ENCODE measurements around the gene ADARB2.

The ADARB2 gene

DNA sequence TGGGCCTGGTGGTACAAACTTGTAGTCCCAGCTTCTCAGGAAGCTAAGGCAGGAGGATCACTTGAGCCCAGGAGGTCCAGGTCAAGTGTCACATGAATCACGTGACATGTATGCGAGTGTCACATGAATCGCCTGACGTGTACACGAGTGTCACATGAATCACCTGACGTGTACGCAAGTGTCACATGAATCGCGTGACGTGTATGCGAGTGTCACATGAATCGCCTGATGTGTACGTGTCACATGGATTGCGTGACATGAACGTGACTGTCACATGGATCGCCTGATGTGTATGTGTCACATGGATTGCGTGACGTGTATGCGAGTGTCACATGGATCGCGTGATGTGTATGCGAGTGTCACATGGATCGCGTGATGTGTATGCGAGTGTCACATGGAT is 9.5 kb upstream of the ADARB2 start:
- TF ChIP-seq GABPA (IDR thresholded peaks at IDR 0.05; ENCODE audit: low read depth) (no peak), POLR2AphosphoS5 (IDR thresholded peaks at IDR 0.05; ENCODE audit: low read depth) (no peak), SPI1 (IDR thresholded peaks at IDR 0.05; ENCODE audit: borderline replicate concordance, low read depth) (no peak)
- TF ChIP-seq, protein P1, sequence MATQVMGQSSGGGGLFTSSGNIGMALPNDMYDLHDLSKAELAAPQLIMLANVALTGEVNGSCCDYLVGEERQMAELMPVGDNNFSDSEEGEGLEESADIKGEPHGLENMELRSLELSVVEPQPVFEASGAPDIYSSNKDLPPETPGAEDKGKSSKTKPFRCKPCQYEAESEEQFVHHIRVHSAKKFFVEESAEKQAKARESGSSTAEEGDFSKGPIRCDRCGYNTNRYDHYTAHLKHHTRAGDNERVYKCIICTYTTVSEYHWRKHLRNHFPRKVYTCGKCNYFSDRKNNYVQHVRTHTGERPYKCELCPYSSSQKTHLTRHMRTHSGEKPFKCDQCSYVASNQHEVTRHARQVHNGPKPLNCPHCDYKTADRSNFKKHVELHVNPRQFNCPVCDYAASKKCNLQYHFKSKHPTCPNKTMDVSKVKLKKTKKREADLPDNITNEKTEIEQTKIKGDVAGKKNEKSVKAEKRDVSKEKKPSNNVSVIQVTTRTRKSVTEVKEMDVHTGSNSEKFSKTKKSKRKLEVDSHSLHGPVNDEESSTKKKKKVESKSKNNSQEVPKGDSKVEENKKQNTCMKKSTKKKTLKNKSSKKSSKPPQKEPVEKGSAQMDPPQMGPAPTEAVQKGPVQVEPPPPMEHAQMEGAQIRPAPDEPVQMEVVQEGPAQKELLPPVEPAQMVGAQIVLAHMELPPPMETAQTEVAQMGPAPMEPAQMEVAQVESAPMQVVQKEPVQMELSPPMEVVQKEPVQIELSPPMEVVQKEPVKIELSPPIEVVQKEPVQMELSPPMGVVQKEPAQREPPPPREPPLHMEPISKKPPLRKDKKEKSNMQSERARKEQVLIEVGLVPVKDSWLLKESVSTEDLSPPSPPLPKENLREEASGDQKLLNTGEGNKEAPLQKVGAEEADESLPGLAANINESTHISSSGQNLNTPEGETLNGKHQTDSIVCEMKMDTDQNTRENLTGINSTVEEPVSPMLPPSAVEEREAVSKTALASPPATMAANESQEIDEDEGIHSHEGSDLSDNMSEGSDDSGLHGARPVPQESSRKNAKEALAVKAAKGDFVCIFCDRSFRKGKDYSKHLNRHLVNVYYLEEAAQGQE (IDR thresholded peaks at IDR 0.05; ENCODE audit: insufficient replicate concordance, low read depth): no peak
- TF ChIP-seq, protein P2, sequence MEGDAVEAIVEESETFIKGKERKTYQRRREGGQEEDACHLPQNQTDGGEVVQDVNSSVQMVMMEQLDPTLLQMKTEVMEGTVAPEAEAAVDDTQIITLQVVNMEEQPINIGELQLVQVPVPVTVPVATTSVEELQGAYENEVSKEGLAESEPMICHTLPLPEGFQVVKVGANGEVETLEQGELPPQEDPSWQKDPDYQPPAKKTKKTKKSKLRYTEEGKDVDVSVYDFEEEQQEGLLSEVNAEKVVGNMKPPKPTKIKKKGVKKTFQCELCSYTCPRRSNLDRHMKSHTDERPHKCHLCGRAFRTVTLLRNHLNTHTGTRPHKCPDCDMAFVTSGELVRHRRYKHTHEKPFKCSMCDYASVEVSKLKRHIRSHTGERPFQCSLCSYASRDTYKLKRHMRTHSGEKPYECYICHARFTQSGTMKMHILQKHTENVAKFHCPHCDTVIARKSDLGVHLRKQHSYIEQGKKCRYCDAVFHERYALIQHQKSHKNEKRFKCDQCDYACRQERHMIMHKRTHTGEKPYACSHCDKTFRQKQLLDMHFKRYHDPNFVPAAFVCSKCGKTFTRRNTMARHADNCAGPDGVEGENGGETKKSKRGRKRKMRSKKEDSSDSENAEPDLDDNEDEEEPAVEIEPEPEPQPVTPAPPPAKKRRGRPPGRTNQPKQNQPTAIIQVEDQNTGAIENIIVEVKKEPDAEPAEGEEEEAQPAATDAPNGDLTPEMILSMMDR (IDR thresholded peaks at IDR 0.05; ENCODE audit: insufficient read depth, low read length): no peak
- no peaks in the 10 kb centered on the region for H3K27me3 ChIP-seq (ENCODE audit: insufficient read depth, poor library complexity, severe bottlenecking)
- H3K27ac ChIP-seq (replicated peaks): no peak overlapping the region
- no peak for DNase-seq (ENCODE audit: low read depth in 1 of 2, low spot score in 1 of 2)
- no peak overlapping the region for H3K4me3 ChIP-seq (replicated peaks; ENCODE audit: insufficient read depth, low read length)

DNA sequence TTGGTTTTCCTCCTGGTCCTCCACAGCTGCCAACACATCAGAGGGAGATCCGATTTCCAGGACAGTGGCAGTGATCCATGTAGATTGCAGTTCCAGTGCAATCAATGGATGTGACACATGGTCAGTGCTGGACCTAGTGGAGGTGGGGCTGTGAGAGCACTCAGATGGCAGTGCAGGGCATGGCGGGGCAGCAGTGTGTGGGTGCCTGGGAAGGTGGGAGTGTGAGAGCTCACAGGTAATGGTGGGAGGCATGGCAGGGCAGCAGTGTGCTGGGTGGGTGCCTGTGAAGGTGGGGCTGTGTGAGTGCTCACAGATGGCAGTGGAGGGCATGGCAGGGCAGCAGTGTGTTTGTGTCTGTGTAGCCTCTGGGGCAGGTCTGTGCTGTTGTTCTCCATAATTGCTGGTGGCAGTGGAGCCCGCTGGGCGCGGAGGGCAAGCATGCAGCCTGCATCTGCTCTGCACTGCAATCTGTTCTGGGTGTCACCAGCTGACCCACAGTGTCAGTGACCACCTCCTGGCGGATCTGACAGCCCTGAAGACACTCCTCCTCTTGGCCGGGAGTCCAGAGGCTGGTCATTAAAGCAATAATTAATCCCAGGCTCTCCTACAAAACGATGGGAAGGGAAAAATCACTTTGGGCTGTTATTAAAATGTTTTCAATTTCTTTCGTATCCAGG is 8.6 kb upstream of the ADARB2 start:
- TF ChIP-seq POLR2AphosphoS5 (IDR thresholded peaks at IDR 0.05; ENCODE audit: low read depth): no peak
- TF ChIP-seq, protein P1 (IDR thresholded peaks at IDR 0.05; ENCODE audit: insufficient replicate concordance, low read depth): no peak
- no peak for TF ChIP-seq GABPA (IDR thresholded peaks at IDR 0.05; ENCODE audit: low read depth)
- TF ChIP-seq, protein P2 (IDR thresholded peaks at IDR 0.05; ENCODE audit: insufficient read depth, low read length): no peak
- no peak for TF ChIP-seq SPI1 (IDR thresholded peaks at IDR 0.05; ENCODE audit: borderline replicate concordance, low read depth)
- no peak for DNase-seq (ENCODE audit: low read depth in 1 of 2, low spot score in 1 of 2)
- Histone ChIP-seq H3K27me3 (ENCODE audit: insufficient read depth, poor library complexity, severe bottlenecking) (no peaks in the 10 kb centered on the region), H3K27ac (replicated peaks) (no peak overlapping the region), H3K4me3 (replicated peaks; ENCODE audit: insufficient read depth, low read length) (no peak overlapping the region)

DNA sequence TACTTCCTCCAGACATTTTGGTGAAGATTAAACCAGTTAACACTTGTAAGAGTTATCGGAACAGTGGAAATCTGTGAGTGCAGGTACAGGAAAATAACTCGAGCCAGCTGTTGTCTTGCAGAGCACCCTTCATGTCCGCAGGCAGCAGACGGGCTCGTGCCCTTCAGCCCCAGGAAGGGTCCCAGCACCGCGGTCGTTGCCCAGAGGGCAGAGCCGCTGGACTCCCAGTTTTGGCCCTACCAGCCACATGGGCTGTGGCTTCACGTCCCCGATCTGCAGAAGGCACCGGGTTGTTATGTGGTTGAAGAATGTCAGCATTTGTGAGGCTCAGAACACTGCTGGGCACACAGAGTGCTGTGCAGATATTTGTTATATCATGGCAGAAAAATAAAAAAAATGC is 7.2 kb upstream of the ADARB2 start:
- TF ChIP-seq, protein P2 (IDR thresholded peaks at IDR 0.05; ENCODE audit: insufficient read depth, low read length): no peak
- TF ChIP-seq POLR2AphosphoS5 (IDR thresholded peaks at IDR 0.05; ENCODE audit: low read depth) (no peak), SPI1 (IDR thresholded peaks at IDR 0.05; ENCODE audit: borderline replicate concordance, low read depth) (no peak), GABPA (IDR thresholded peaks at IDR 0.05; ENCODE audit: low read depth) (no peak)
- TF ChIP-seq, protein P1 (IDR thresholded peaks at IDR 0.05; ENCODE audit: insufficient replicate concordance, low read depth): no peak
- no peak for DNase-seq (ENCODE audit: low read depth in 1 of 2, low spot score in 1 of 2)
- Histone ChIP-seq H3K27me3 (ENCODE audit: insufficient read depth, poor library complexity, severe bottlenecking) (no peaks in the 10 kb centered on the region), H3K4me3 (replicated peaks; ENCODE audit: insufficient read depth, low read length) (no peak overlapping the region), H3K27ac (replicated peaks) (no peak overlapping the region)

Measured in HL-60 (cell line).